Measurements from ENCODE around the gene SLC43A1. TPM values are rescaled to one million over a fixed set of nuclear protein-coding genes. Genes with fewer than 3 reads are reported as not detected.
"Not testable (repeated sequence)": the region's sequence is repeated elsewhere in the genome, so short reads cannot be mapped to it uniquely, and the experiment has no call there.

Gene SLC43A1
- total and polyA plus RNA-seq, 3 donors from 2014 or later, result 6.5 to 12.3 (median 12.2) TPM

GRCh38 chr11:57453543-57454177 is 61.8 kb downstream of the SLC43A1 start:
- no peak overlapping the region for H3K27ac ChIP-seq
- no peaks in the 10 kb centered on the region for H3K36me3 ChIP-seq (ENCODE audit: low read depth, missing control alignments)
- peaks cover 16% of the 10 kb centered on the region for H3K4me1 ChIP-seq
- WGBS, 2 donors, result 60 to 63% methylated on average over 2 of the region's 2 CpGs
- H3K4me3 ChIP-seq, result no peak overlapping the region
- no peak for TF ChIP-seq POLR2A (IDR thresholded peaks at IDR 0.05)
- TF ChIP-seq CTCF (IDR thresholded peaks at IDR 0.05), result no peak
- no peak for DNase-seq
- H3K9me3 ChIP-seq, result no peaks in the 10 kb centered on the region
- intact Hi-C loops (cut with DNase I; ENCODE audit: low total_unique reads), result no loop called here
- no peaks in the 10 kb centered on the region for H3K27me3 ChIP-seq

GRCh38 chr11:57446055-57446454 is 69.4 kb downstream of the SLC43A1 start:
- 80% methylated on average over 1 of the region's 1 CpG; no CpG with 5 or more reads in 1 of the 2 donors for WGBS, 2 donors
- Histone ChIP-seq H3K27ac (no peak overlapping the region), H3K4me1 (no peaks in the 10 kb centered on the region), H3K36me3 (ENCODE audit: low read depth, missing control alignments) (no peaks in the 10 kb centered on the region), H3K9me3 (no peaks in the 10 kb centered on the region), H3K4me3 (no peak overlapping the region), H3K27me3 (no peaks in the 10 kb centered on the region)
- TF ChIP-seq POLR2A (IDR thresholded peaks at IDR 0.05), result no peak
- no peak for TF ChIP-seq CTCF (IDR thresholded peaks at IDR 0.05)
- DNase-seq, result no peak
- intact Hi-C loops (cut with DNase I; ENCODE audit: low total_unique reads), result no loop called here

GRCh38 chr11:57445122-57445394 is 70.4 kb downstream of the SLC43A1 start:
- intact Hi-C loops (cut with DNase I; ENCODE audit: low total_unique reads), result not testable (repeated sequence)

GRCh38 chr11:57444362-57445121 is 71.0 kb downstream of the SLC43A1 start:
- Histone ChIP-seq H3K4me1 (no peaks in the 10 kb centered on the region), H3K4me3 (no peak overlapping the region), H3K9me3 (no peaks in the 10 kb centered on the region), H3K27ac (no peak overlapping the region), H3K27me3 (no peaks in the 10 kb centered on the region), H3K36me3 (ENCODE audit: low read depth, missing control alignments) (no peaks in the 10 kb centered on the region)
- TF ChIP-seq CTCF (IDR thresholded peaks at IDR 0.05) (no peak), POLR2A (IDR thresholded peaks at IDR 0.05) (no peak)
- no peak for DNase-seq
- WGBS, 2 donors, result 76 to 80% methylated on average over 9 of the region's 9 CpGs
- intact Hi-C loops (cut with DNase I; ENCODE audit: low total_unique reads), result no loop called here

More at GRCh38 chr11:57445122-57445394, 70.4 kb downstream of the SLC43A1 start:
- not testable (repeated sequence) for DNase-seq; H3K4me1 ChIP-seq; H3K27me3 ChIP-seq; H3K27ac ChIP-seq; H3K9me3 ChIP-seq; H3K36me3 ChIP-seq (ENCODE audit: low read depth, missing control alignments); H3K4me3 ChIP-seq
- WGBS, 2 donors, result 72 to 84% methylated on average over 8 to 9 of the region's 9 CpGs

GRCh38 chr11:57440744-57441414 is 74.6 kb downstream of the SLC43A1 start:
- no peak overlapping the region for H3K4me3 ChIP-seq
- no peak for TF ChIP-seq CTCF (IDR thresholded peaks at IDR 0.05)
- no peak for TF ChIP-seq POLR2A (IDR thresholded peaks at IDR 0.05)
- H3K9me3 ChIP-seq, result no peaks in the 10 kb centered on the region
- no peaks in the 10 kb centered on the region for H3K36me3 ChIP-seq (ENCODE audit: low read depth, missing control alignments)
- DNase-seq, result no peak
- H3K27me3 ChIP-seq, result no peaks in the 10 kb centered on the region
- H3K27ac ChIP-seq, result no peak overlapping the region
- intact Hi-C loops (cut with DNase I; ENCODE audit: low total_unique reads), result no loop called here
- 90 to 96% methylated on average over 4 of the region's 4 CpGs for WGBS, 2 donors
- no peaks in the 10 kb centered on the region for H3K4me1 ChIP-seq
